H1 (cell line): ENCODE data around the gene CACNA1C. TPM values are rescaled to one million over a fixed set of nuclear protein-coding genes. Genes with fewer than 3 reads are reported as not detected.

Source experiments
- CTCF ChIA-PET: fragments of 300-600 bp; sonication (Branson Sonifier 250); formaldehyde crosslinking; loops from one replicate; lab custom pipeline; 2021; ENCODE audit not compliant: partially characterized antibody; lab: Charles Lee
- POLR2A ChIA-PET: fragments of 300-600 bp; sonication (Branson Sonifier 250); formaldehyde crosslinking; loops from one replicate; lab custom pipeline; 2021; ENCODE audit warnings: inconsistent platforms; ENCODE audit not compliant: partially characterized antibody; lab: Charles Lee
- DNase-seq, 2 experiments: peaks; one replicate each; pipeline versions ENCODE4 v3.0.0 to v3.0.0-alpha.2; 2010 to 2022; ENCODE audit warnings: low spot score in 2 of 2, low read depth in 1 of 2, mixed read lengths in 1 of 2
- FAIRE-seq: peaks from 2 replicates; lab custom pipeline; 2011; peaks lifted over from hg19 to GRCh38; lab: Jason Lieb, UNC
- H2AFZ ChIP-seq: 2 replicates; pipeline ENCODE4 v1.8.1; 2012; ENCODE audit warnings: low read length, inconsistent platforms
- H2AK5ac ChIP-seq: 2 replicates; pipeline ENCODE4 v1.6.1; 2013; ENCODE audit warnings: low read depth, low read length
- H2BK120ac ChIP-seq: replicated peaks from 2 replicates; pipeline ENCODE3; 2013; ENCODE audit warnings: low read depth, low read length, inconsistent platforms
- H2BK12ac ChIP-seq: 2 replicates; pipeline ENCODE4 v1.6.1; 2013; ENCODE audit warnings: low read depth, low read length
- H2BK15ac ChIP-seq: 2 replicates; pipeline ENCODE4 v1.6.1; 2013; ENCODE audit warnings: low read length
- H2BK20ac ChIP-seq: 2 replicates; pipeline ENCODE4 v1.6.1; 2013; ENCODE audit warnings: low read length
- H2BK5ac ChIP-seq: 2 replicates; pipeline ENCODE4 v1.6.1; 2013; ENCODE audit warnings: low read depth, low read length
- H3K14ac ChIP-seq: 2 replicates; pipeline ENCODE4 v1.6.1; 2013; ENCODE audit warnings: inconsistent platforms; ENCODE audit not compliant: insufficient read length
- H3K18ac ChIP-seq: 2 replicates; pipeline ENCODE4 v1.6.1; 2013; ENCODE audit warnings: low read length; ENCODE audit errors: extremely low read depth
- H3K23ac ChIP-seq: 2 replicates; pipeline ENCODE4 v1.6.1; 2013; ENCODE audit warnings: inconsistent platforms; ENCODE audit not compliant: insufficient read length
- H3K23me2 ChIP-seq: 2 replicates; pipeline ENCODE4 v1.6.1; 2013; ENCODE audit warnings: low read depth, low read length
- H3K27ac ChIP-seq: 2 replicates; pipeline ENCODE4 v1.6.1; 2011; ENCODE audit warnings: low read depth, low read length, inconsistent platforms
- H3K27me3 ChIP-seq, 4 experiments: replicated peaks in 1 of 4; 1 replicate in 1 of 4; 2 replicates in 3 of 4; pipeline versions ENCODE4 v1.6.1 to v1.8.1; 2011 to 2013; ENCODE audit warnings: low read length in 3 of 4, mild to moderate bottlenecking in 3 of 4, inconsistent platforms in 2 of 4, mixed read lengths in 2 of 4, moderate library complexity in 1 of 4; ENCODE audit not compliant: control insufficient read depth in 3 of 4, insufficient read depth in 3 of 4; ENCODE audit errors: extremely low read depth in 1 of 4
- H3K36me3 ChIP-seq, 4 experiments: 2 replicates each; pipeline versions ENCODE4 v1.6.1 to v1.8.1; 2011 to 2013; ENCODE audit warnings: mild to moderate bottlenecking in 4 of 4, low read length in 3 of 4, moderate library complexity in 2 of 4, control low read depth in 1 of 4, inconsistent platforms in 1 of 4; ENCODE audit not compliant: insufficient read depth in 4 of 4, control insufficient read depth in 2 of 4
- H3K4ac ChIP-seq: replicated peaks from 2 replicates; pipeline ENCODE3; 2013; ENCODE audit warnings: low read length, low read depth, mixed read lengths, inconsistent platforms; ENCODE audit not compliant: insufficient read length
- H3K4me1 ChIP-seq, 4 experiments: replicated peaks in 1 of 4; 1 replicate in 1 of 4; 2 replicates in 3 of 4; pipeline versions ENCODE4 v1.6.1 to v1.8.1; 2011 to 2013; ENCODE audit warnings: low read length in 3 of 4, inconsistent platforms in 2 of 4, mixed read lengths in 1 of 4; ENCODE audit not compliant: insufficient read depth in 4 of 4, control insufficient read depth in 3 of 4
- H3K4me2 ChIP-seq, 2 experiments: 2 replicates each; pipeline versions ENCODE4 v1.6.1 to v1.8.1; 2011 to 2013; ENCODE audit warnings: low read depth in 2 of 2, low read length in 2 of 2, control low read depth in 1 of 2, inconsistent platforms in 1 of 2, mild to moderate bottlenecking in 1 of 2; ENCODE audit not compliant: insufficient read depth in 1 of 2
- H3K4me3 ChIP-seq, 4 experiments: fragments of 200-600, 300-600 bp in 1 of 4; sonication (generic), shearing (Covaris generic), sonication (Bioruptor Twin) in 1 of 4; 2 replicates each; pipeline versions ENCODE4 v1.5.1 to v1.8.1; 2011 to 2016; ENCODE audit warnings: low read length in 4 of 4, low read depth in 3 of 4, control low read depth in 2 of 4, inconsistent platforms in 2 of 4, mild to moderate bottlenecking in 2 of 4, mixed read lengths in 1 of 4, moderate library complexity in 1 of 4; ENCODE audit not compliant: insufficient read depth in 2 of 4; ENCODE audit errors: extremely low read depth in 1 of 4
- H3K56ac ChIP-seq: replicated peaks from 2 replicates; pipeline ENCODE3; 2013; ENCODE audit warnings: low read depth, mild to moderate bottlenecking, mixed read lengths, low read length, inconsistent platforms; ENCODE audit not compliant: insufficient read length
- H3K79me1 ChIP-seq: 2 replicates; pipeline ENCODE4 v1.6.1; 2013; ENCODE audit warnings: low read depth, low read length, control low read depth
- H3K79me2 ChIP-seq, 2 experiments: 2 replicates each; pipeline versions ENCODE4 v1.6.1 to v1.8.1; 2012 to 2013; ENCODE audit warnings: low read length in 2 of 2, mild to moderate bottlenecking in 2 of 2, inconsistent platforms in 1 of 2; ENCODE audit not compliant: insufficient read depth in 2 of 2, control insufficient read depth in 1 of 2
- H3K9ac ChIP-seq, 4 experiments: replicated peaks in 1 of 4; 1 replicate in 1 of 4; 2 replicates in 3 of 4; pipeline versions ENCODE4 v1.6.1 to v1.8.1; 2011 to 2013; ENCODE audit warnings: low read depth in 3 of 4, low read length in 3 of 4, control low read depth in 2 of 4, mild to moderate bottlenecking in 2 of 4, moderate library complexity in 2 of 4, inconsistent platforms in 1 of 4; ENCODE audit errors: extremely low read depth in 1 of 4
- H3K9me3 ChIP-seq, 2 experiments: 2 replicates each; pipeline versions ENCODE4 v1.6.1 to v1.8.1; 2012 to 2013; ENCODE audit warnings: mild to moderate bottlenecking in 2 of 2, moderate library complexity in 2 of 2, control low read depth in 1 of 2, inconsistent platforms in 1 of 2, low read depth in 1 of 2, low read length in 1 of 2, mixed read lengths in 1 of 2; ENCODE audit not compliant: insufficient read depth in 2 of 2
- H4K20me1 ChIP-seq, 2 experiments: replicated peaks in 1 of 2; 2 replicates each; pipeline versions ENCODE3 to v1.8.1; 2011 to 2013; ENCODE audit warnings: inconsistent platforms in 2 of 2, low read length in 2 of 2, mild to moderate bottlenecking in 1 of 2; ENCODE audit not compliant: insufficient read depth in 2 of 2, control insufficient read depth in 1 of 2
- H4K5ac ChIP-seq: 2 replicates; pipeline ENCODE4 v1.6.1; 2013; ENCODE audit warnings: low read length, low read depth, mixed read lengths, inconsistent platforms; ENCODE audit not compliant: insufficient read length
- H4K8ac ChIP-seq: 2 replicates; pipeline ENCODE4 v1.8.0; 2013; ENCODE audit warnings: mild to moderate bottlenecking, moderate library complexity, low read length, inconsistent platforms; ENCODE audit not compliant: insufficient read depth; ENCODE audit errors: extremely low read depth
- H4K91ac ChIP-seq: replicated peaks from 2 replicates; pipeline ENCODE3; 2013; ENCODE audit warnings: low read length, mixed read lengths, inconsistent platforms; ENCODE audit not compliant: insufficient read length
- BRCA1 ChIP-seq: IDR thresholded peaks from 2 replicates; pipeline ENCODE4 v1.6.1; 2012; ENCODE audit warnings: low read depth, low read length, improper control_type of control experiment
- CEBPB ChIP-seq: IDR thresholded peaks from 2 replicates; pipeline ENCODE4 v1.6.1; 2012; ENCODE audit warnings: low read depth, low read length
- CHD1 ChIP-seq: IDR thresholded peaks from 2 replicates; pipeline ENCODE4 v1.6.1; 2012; ENCODE audit warnings: low read depth, low read length, improper control_type of control experiment
- EZH2 ChIP-seq: fragments of 200-600 bp; sonication (generic); IDR thresholded peaks from 2 replicates; pipeline ENCODE4 v1.7.1; 2012; ENCODE audit warnings: low read depth, mild to moderate bottlenecking, moderate library complexity, low read length, inconsistent platforms; ENCODE audit not compliant: severe bottlenecking
- HDAC6 ChIP-seq: IDR thresholded peaks from one replicate; pipeline ENCODE4 v1.7.1; 2012; ENCODE audit warnings: low read depth, mild to moderate bottlenecking, inconsistent platforms, low read length, moderate library complexity
- KDM1A ChIP-seq: fragments of 200-600, 300-600 bp; sonication (generic); IDR thresholded peaks from 2 replicates; pipeline ENCODE4 v1.7.1; 2016; ENCODE audit warnings: mild to moderate bottlenecking, low read length, borderline replicate concordance
- PHF8 ChIP-seq: fragments of 200-600 bp; sonication (generic); conservative IDR thresholded peaks from 2 replicates; pipeline ENCODE4 v1.7.1; 2012; ENCODE audit warnings: low read depth, mild to moderate bottlenecking, inconsistent platforms, low read length, moderate library complexity
- RAD21 ChIP-seq, 2 experiments: IDR thresholded peaks in 1 of 2; conservative IDR thresholded peaks in 1 of 2; 2 replicates each; pipeline ENCODE4 v1.6.1; 2011; ENCODE audit warnings: low read depth in 2 of 2, low read length in 2 of 2, improper control_type of control experiment in 1 of 2, inconsistent platforms in 1 of 2, mild to moderate bottlenecking in 1 of 2, moderate library complexity in 1 of 2
- RXRA ChIP-seq: IDR thresholded peaks from 2 replicates; pipeline ENCODE4 v1.6.1; 2011; ENCODE audit warnings: low read depth, mild to moderate bottlenecking, low read length, moderate library complexity; ENCODE audit not compliant: insufficient read depth
- TAF7 ChIP-seq: optimal IDR thresholded peaks from 2 replicates; pipeline ENCODE3; 2011; ENCODE audit warnings: low read depth, mild to moderate bottlenecking, inconsistent platforms, low read length, moderate library complexity, borderline replicate concordance
- TCF12 ChIP-seq: IDR thresholded peaks from 2 replicates; pipeline ENCODE4 v1.6.1; 2011; ENCODE audit warnings: low read depth, mild to moderate bottlenecking, low read length
- TEAD4 ChIP-seq: IDR thresholded peaks from 2 replicates; pipeline ENCODE4 v1.6.1; 2012; ENCODE audit warnings: low read depth, low read length, inconsistent platforms, mixed read lengths
- YY1 ChIP-seq: IDR thresholded peaks from 2 replicates; pipeline ENCODE4 v1.6.1; 2011; ENCODE audit warnings: low read depth, mild to moderate bottlenecking, low read length
- WGBS, 2 experiments: shearing (Covaris generic) in 1 of 2; methylation state at CpG; one replicate each; pipeline versions ENCODE4 v1.1.6 to v1.1.7; 2013 to 2015; ENCODE audit warnings: low lambda C conversion rate in 2 of 2, mixed read lengths in 2 of 2, inconsistent platforms in 1 of 2, low coverage in 1 of 2, missing lambda C conversion rate in 1 of 2; ENCODE audit not compliant: insufficient replicate concordance in 2 of 2, insufficient coverage in 1 of 2, insufficient read length in 1 of 2; ENCODE audit errors: extremely low coverage in 1 of 2, missing lambda C conversion rate in 1 of 2; 5-methylcytosine and 5-hydroxymethylcytosine counted together
- polyA plus RNA-seq, 7 experiments: library from polyadenylated mRNA; depleted of rRNA in 3 of 7; stranded (reverse) in 5 of 7; unstranded in 2 of 7; fragments of >200 nt in 5 of 7; fragments of 200-250 nt in 2 of 7; gene quantifications; 1 replicate in 5 of 7; 2 replicates in 1 of 7; 4 replicates in 1 of 7; pipeline versions ENCODE4 v1.2.1 to v1.2.3, GENCODE V29; 2011 to 2013; ENCODE audit warnings: missing spikeins in 2 of 7, mixed read lengths in 2 of 7
- total RNA-seq: library from RNA; stranded (reverse); fragmentation: NEBNext Ultra II Directional; extraction: Animal tissue kit (Norgen Biotek cat#: 25700); gene quantifications from 2 replicates; pipeline ENCODE4 v1.2.1, GENCODE V29; 2021
- TF ChIP-seq, protein P1 (sequence below): IDR thresholded peaks from 2 replicates; pipeline ENCODE4 v1.6.1; 2012; ENCODE audit warnings: inconsistent platforms

CACNA1C gene
- total and polyA plus RNA-seq, 2 of the 8 experiments (the other 6 are each of a cell fraction or from before 2014, with no cell fraction given): 1.3 TPM

- POLR2A ChIA-PET: no interaction called here
Measured at GRCh38 chr12:2288001-2288400, 235.2 kb downstream of the CACNA1C start.

More at GRCh38 chr12:2288001-2288400, 235.2 kb downstream of the CACNA1C start:
- Histone ChIP-seq H2BK15ac (no peak overlapping the region), H4K20me1 (no peaks in the 10 kb centered on the region), H4K5ac (no peak overlapping the region), H2AFZ (no peak overlapping the region), H3K9me3 (no peaks in the 10 kb centered on the region), H4K91ac (no peak overlapping the region), H3K56ac (no peak overlapping the region), H3K27me3 (peaks cover 0 to 3% (median 0%) of the 10 kb centered on the region in 4 experiments; a peak in 1 of 7 replicates), H3K79me1 (no peaks in the 10 kb centered on the region), H3K4ac (no peak overlapping the region), H3K36me3 (no peaks in the 10 kb centered on the region), H3K4me2 (no peak overlapping the region), H3K4me3 (no peak overlapping the region), H2BK120ac (no peak overlapping the region), H3K4me1 (peaks cover 5 to 10% (median 6%) of the 10 kb centered on the region in 4 experiments), H3K79me2 (no peaks in the 10 kb centered on the region), H3K18ac (no peak overlapping the region), H4K8ac (no peak overlapping the region), H3K27ac (no peak overlapping the region), H3K23ac (no peak overlapping the region), H3K23me2 (no peaks in the 10 kb centered on the region), H2AK5ac (no peak overlapping the region), H3K14ac (no peak overlapping the region), H2BK20ac (0 out of 2 replicates have a peak overlapping the region, but pooled peaks have one; percentile 26), H2BK12ac (no peak overlapping the region), H3K9ac (no peak overlapping the region), H2BK5ac (no peak overlapping the region)
- TF ChIP-seq TEAD4 (no peak), YY1 (no peak), RAD21 (IDR thresholded peaks at IDR 0.05 in 1 of 2, conservative IDR thresholded peaks at IDR 0.05 in 1 of 2; ENCODE audit: low read depth in 2 of 2, low read length in 2 of 2) (no peak), BRCA1 (no peak), TAF7 (no peak), KDM1A (no peak), TCF12 (no peak), HDAC6 (no peak), CHD1 (no peak), CEBPB (no peak), PHF8 (no peak), RXRA (no peak), EZH2 (no peak)
- TF ChIP-seq, protein P1, sequence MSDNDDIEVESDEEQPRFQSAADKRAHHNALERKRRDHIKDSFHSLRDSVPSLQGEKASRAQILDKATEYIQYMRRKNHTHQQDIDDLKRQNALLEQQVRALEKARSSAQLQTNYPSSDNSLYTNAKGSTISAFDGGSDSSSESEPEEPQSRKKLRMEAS: no peak
- no peak for DNase-seq
- CTCF ChIA-PET: interaction anchor here (0.7 to 13.0 kb wide), 23 partner anchors 12 to 828 kb away, joined by 3 to 252 read pairs (median 4); partner anchors contain the start of gene CACNA1C
- WGBS, 2 experiments: 91% methylated on average over 2 of the region's 2 CpGs; no CpG with 5 or more reads in 1 of the 2 experiments
- FAIRE-seq: no peak
